KOPT-K1 (cell line): Measurements from ENCODE around the gene SPTAN1.
"Not testable (repeated sequence)": the region's sequence is repeated elsewhere in the genome, so short reads cannot be mapped to it uniquely, and the experiment has no call there.

Experiments used
- H3K27ac ChIP-seq: fragments of 200-600 bp; sonication (generic); 2 replicates; pipeline ENCODE4 v1.5.1; 2016; ENCODE audit warnings: antibody characterized with exemption, mild to moderate bottlenecking, low read depth, low read length; ENCODE audit not compliant: poor library complexity, severe bottlenecking
- H3K36me3 ChIP-seq: fragments of 200-600 bp; sonication (generic); 2 replicates; pipeline ENCODE4 v1.5.1; 2017; ENCODE audit warnings: antibody characterized with exemption, mild to moderate bottlenecking, low read length, moderate library complexity; ENCODE audit not compliant: insufficient read depth
- H3K9me3 ChIP-seq: fragments of 200-600 bp; sonication (generic); 2 replicates; pipeline ENCODE4 v1.5.1; 2017; ENCODE audit warnings: antibody characterized with exemption, low read length, mild to moderate bottlenecking; ENCODE audit not compliant: insufficient read depth, poor library complexity, severe bottlenecking

SPTAN1 gene

GRCh38 chr9:128638580-128638979 lies 86.2 kb downstream of the SPTAN1 start:
- no peak overlapping the region for H3K27ac ChIP-seq
- peaks cover 75% of the 10 kb centered on the region for H3K36me3 ChIP-seq

GRCh38 chr9:128640603-128641002 lies 88.2 kb downstream of the SPTAN1 start:
- no peaks in the 10 kb centered on the region for H3K9me3 ChIP-seq
- H3K36me3 ChIP-seq = peaks cover 55% of the 10 kb centered on the region
- no peak overlapping the region for H3K27ac ChIP-seq

More at GRCh38 chr9:128638580-128638979, 86.2 kb downstream of the SPTAN1 start:
- H3K9me3 ChIP-seq = no peaks in the 10 kb centered on the region

GRCh38 chr9:128642675-128643245 lies 90.4 kb downstream of the SPTAN1 start:
- H3K9me3 ChIP-seq = no peaks in the 10 kb centered on the region
- H3K27ac ChIP-seq = no peak overlapping the region
- H3K36me3 ChIP-seq = peaks cover 45% of the 10 kb centered on the region

- Histone ChIP-seq H3K36me3 (peaks cover 39% of the 10 kb centered on the region), H3K9me3 (no peaks in the 10 kb centered on the region), H3K27ac (no peak overlapping the region)
These were observed 91.3 kb downstream of the SPTAN1 start for GRCh38 chr9:128643519-128644300.

GRCh38 chr9:128648206-128648605 lies 95.8 kb downstream of the SPTAN1 start:
- not testable (repeated sequence) for H3K27ac ChIP-seq

GRCh38 chr9:128651798-128652197 lies 99.4 kb downstream of the SPTAN1 start:
- H3K36me3 ChIP-seq = peaks cover 20% of the 10 kb centered on the region; the same call in 1 of the 2 replicates
- no peak overlapping the region for H3K27ac ChIP-seq
- no peaks in the 10 kb centered on the region for H3K9me3 ChIP-seq

More at GRCh38 chr9:128648206-128648605, 95.8 kb downstream of the SPTAN1 start:
- H3K9me3 ChIP-seq = not testable (repeated sequence)
- peaks cover 22% of the 10 kb centered on the region; the same call in 1 of the 2 replicates for H3K36me3 ChIP-seq

GRCh38 chr9:128653908-128654307 lies 101.5 kb downstream of the SPTAN1 start:
- H3K36me3 ChIP-seq = peaks cover 14% of the 10 kb centered on the region; the same call in 1 of the 2 replicates
- no peaks in the 10 kb centered on the region for H3K9me3 ChIP-seq
- no peak overlapping the region for H3K27ac ChIP-seq

- Histone ChIP-seq H3K27ac (no peak overlapping the region), H3K9me3 (no peaks in the 10 kb centered on the region)
These were observed 102.1 kb downstream of the SPTAN1 start for GRCh38 chr9:128654481-128654880.

GRCh38 chr9:128656416-128657343 lies 104.3 kb downstream of the SPTAN1 start, which contains the start of gene DYNC2I2:
Gene DYNC2I2 (minus strand): TSS chr9:128656847. CDS start chr9:128656726, 121 bp downstream.
- peaks cover 9% of the 10 kb centered on the region; the same call in 1 of the 2 replicates for H3K36me3 ChIP-seq
- H3K9me3 ChIP-seq = no peaks in the 10 kb centered on the region
- H3K27ac ChIP-seq = peak within 1 kb of the TSS; percentile 98

More at GRCh38 chr9:128654481-128654880, 102.1 kb downstream of the SPTAN1 start:
- H3K36me3 ChIP-seq = peaks cover 9% of the 10 kb centered on the region; the same call in 1 of the 2 replicates

- Histone ChIP-seq H3K36me3 (peaks cover 9% of the 10 kb centered on the region; the same call in 1 of the 2 replicates), H3K27ac (peak overlapping the region; percentile 98), H3K9me3 (no peaks in the 10 kb centered on the region)
These were observed 104.9 kb downstream of the SPTAN1 start for GRCh38 chr9:128657344-128657704.

- peaks cover 8% of the 10 kb centered on the region; the same call in 1 of the 2 replicates for H3K36me3 ChIP-seq
- H3K9me3 ChIP-seq = no peaks in the 10 kb centered on the region
- H3K27ac ChIP-seq = no peak overlapping the region
These were observed 105.4 kb downstream of the SPTAN1 start for GRCh38 chr9:128657796-128658195.

GRCh38 chr9:128666481-128666941 lies 114.1 kb downstream of the SPTAN1 start:
- H3K27ac ChIP-seq, H3K9me3 ChIP-seq, H3K36me3 ChIP-seq: not testable (repeated sequence)

GRCh38 chr9:128669786-128670185 lies 117.4 kb downstream of the SPTAN1 start:
- no peaks in the 10 kb centered on the region for H3K36me3 ChIP-seq
- H3K27ac ChIP-seq = no peak overlapping the region
- H3K9me3 ChIP-seq = no peaks in the 10 kb centered on the region

- H3K36me3 ChIP-seq = no peaks in the 10 kb centered on the region
- H3K9me3 ChIP-seq = no peaks in the 10 kb centered on the region
- H3K27ac ChIP-seq = no peak overlapping the region
These were observed 123.0 kb downstream of the SPTAN1 start for GRCh38 chr9:128675382-128675781.
